SU-DHL-6 (cell line): ENCODE measurements around the gene NACC2.

Experiments used
- CTCF ChIP-seq: fragments of 200-600 bp; sonication (generic); IDR thresholded peaks from one replicate; pipeline ENCODE4 v1.5.1; 2017; ENCODE audit warnings: antibody characterized with exemption, mild to moderate bottlenecking, low read length, moderate library complexity; ENCODE audit not compliant: insufficient read depth, poor library complexity, severe bottlenecking
- EZH2phosphoT487 ChIP-seq: fragments of 200-600 bp; sonication (generic), shearing (Covaris generic); conservative IDR thresholded peaks from 2 replicates; pipeline ENCODE4 v1.6.1; 2018; ENCODE audit warnings: mild to moderate bottlenecking, antibody characterized with exemption, low read length, moderate library complexity, mixed read lengths

- TF ChIP-seq CTCF = no peak
- no peak for TF ChIP-seq EZH2phosphoT487
Measured at GRCh38 chr9:135961811-135962695, 133.0 kb downstream of the NACC2 start.
